ENCODE measurements around the gene MFSD6. TPM values are rescaled to one million over a fixed set of nuclear protein-coding genes. Genes with fewer than 3 reads are reported as not detected.
"Not testable (repeated sequence)": the region's sequence is repeated elsewhere in the genome, so short reads cannot be mapped to it uniquely, and the experiment has no call there.

Gene MFSD6
- 10 to 100 TPM; 55.9 to 58.7 TPM for total RNA-seq

- ChIA-PET CTCF (interaction anchor here (1.7 kb wide), 1 partner anchor 126 kb away, joined by 6 read pairs; the partner anchor contains the start of gene NEMP2), POLR2A (interaction anchor here (0.6 to 1.0 kb wide), 2 partner anchors 25 to 624 kb away, joined by 3 read pairs; partner anchors contain the start of genes ORMDL1 and PMS1)
These were observed at the start of gene MFSD6 for GRCh38 chr2:190407662-190408537. MFSD6 (plus strand) TSS chr2:190408355; CDS start chr2:190436030, 27,675 bp downstream.

DNA sequence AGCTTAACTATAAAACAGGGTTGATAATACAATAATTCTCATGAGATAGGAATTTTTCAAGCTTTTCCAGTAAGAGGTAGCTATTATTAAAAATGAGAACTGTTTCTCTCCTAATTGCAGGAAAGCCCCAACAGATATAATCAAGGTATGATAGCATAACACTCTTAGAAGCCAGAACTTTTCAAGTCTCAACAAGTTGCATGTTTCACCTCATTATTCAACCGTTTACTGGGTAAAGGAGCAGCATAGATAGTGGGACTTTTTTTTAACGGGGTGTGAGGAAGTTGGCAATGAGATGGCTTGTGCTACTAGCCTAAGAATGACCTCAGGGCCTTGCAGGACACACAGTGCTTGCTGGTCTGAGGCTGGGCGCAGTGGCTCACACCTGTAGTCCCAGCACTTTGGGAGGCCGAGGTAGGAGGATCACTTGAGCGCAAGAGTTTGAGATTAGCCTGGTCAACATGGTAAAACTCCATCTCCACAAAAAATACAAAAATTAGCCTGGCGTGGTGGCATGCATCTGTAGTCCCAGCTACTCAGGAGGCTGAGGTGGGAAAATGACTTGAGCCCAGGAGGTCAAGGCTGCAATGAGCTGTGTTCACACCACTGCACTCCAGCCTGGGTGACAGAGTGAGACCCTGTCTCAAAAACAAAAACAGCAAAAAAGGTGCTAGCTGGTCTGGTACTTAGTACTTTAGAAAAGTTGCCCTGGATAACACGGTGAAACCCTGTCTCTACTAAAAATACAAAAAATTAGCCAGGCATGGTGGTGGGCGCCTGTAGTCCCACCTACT lies 49.3 kb upstream of the MFSD6 start:
- POLR2A ChIA-PET = interaction anchor here (0.6 kb wide), 1 partner anchor 407 kb away, joined by 3 read pairs; no protein-coding TSS in a partner anchor

GRCh38 chr2:190360561-190360960 lies 47.6 kb upstream of the MFSD6 start:
- ChIA-PET POLR2A (no interaction called here), CTCF (interaction anchor here (1.0 kb wide), 1 partner anchor 318 kb away, joined by 4 read pairs; no protein-coding TSS in a partner anchor)

More for the DNA sequence above, 49.3 kb upstream of the MFSD6 start:
- CTCF ChIA-PET = not testable (repeated sequence)

- POLR2A ChIA-PET = no interaction called here
- CTCF ChIA-PET = no interaction called here
These were observed 47.2 kb upstream of the MFSD6 start for GRCh38 chr2:190360965-190361364.

GRCh38 chr2:190361572-190361971 lies 46.6 kb upstream of the MFSD6 start:
- CTCF ChIA-PET = no interaction called here
- POLR2A ChIA-PET = no interaction called here

- POLR2A ChIA-PET = no interaction called here
- CTCF ChIA-PET = no interaction called here
These were observed 45.3 kb upstream of the MFSD6 start for GRCh38 chr2:190362894-190363293.

DNA sequence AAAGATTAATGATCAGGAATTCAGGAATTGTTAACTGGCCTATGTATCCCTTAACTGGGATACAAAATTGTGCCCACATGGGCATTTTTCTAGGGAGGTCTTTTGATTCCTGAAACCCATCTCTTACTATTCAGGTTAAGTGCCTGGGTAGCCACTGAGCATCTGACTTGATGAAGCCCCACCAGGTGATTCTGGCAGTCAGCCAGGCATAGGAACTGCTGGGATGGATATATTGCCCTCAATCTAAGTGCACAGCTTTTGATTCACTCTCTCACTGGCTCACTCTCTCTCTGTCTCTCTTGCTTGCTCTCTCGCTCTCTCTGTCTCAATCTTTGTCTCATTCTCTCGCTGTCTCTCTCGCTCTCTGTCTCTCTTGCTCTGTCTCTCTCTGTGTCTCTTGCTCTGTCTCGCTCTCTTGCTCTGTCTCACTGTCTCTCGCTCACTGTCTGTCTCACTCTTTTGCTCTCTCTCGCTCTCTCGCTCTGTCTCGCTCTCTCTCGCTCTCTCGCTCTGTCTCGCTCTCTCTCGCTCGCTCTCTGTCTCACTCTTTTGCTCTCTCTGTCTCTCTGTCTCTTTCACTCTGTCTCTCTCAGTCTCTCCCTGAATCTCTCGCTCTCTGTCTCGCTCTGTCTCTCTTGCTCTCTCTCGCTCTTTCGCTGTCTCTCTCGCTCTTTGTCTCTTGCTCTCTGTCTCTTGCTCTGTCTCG lies 42.5 kb upstream of the MFSD6 start:
- POLR2A ChIA-PET = no interaction called here
- CTCF ChIA-PET = no interaction called here

- POLR2A ChIA-PET = no interaction called here
These were observed 41.9 kb upstream of the MFSD6 start for GRCh38 chr2:190366248-190366753.

DNA sequence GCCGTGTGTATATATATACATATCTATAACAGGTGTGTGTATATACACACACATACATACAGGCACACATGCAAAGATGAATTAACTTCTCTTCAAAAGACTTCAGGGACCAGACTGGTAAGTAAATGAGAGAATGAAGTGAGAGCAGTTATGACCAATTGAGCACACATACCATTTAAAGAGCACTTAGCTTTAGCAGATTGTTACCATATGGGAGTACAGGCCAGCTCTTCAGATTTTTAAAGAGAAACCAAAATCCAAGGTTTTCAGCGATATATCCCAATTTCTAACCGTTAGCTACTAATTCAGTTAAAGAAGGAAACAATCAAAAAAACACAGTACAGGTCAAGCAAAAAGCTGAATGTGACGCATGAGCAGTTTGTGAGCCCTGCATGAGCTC lies 41.1 kb upstream of the MFSD6 start:
- POLR2A ChIA-PET = no interaction called here
- CTCF ChIA-PET = no interaction called here

More at GRCh38 chr2:190366248-190366753, 41.9 kb upstream of the MFSD6 start:
- CTCF ChIA-PET = no interaction called here

DNA sequence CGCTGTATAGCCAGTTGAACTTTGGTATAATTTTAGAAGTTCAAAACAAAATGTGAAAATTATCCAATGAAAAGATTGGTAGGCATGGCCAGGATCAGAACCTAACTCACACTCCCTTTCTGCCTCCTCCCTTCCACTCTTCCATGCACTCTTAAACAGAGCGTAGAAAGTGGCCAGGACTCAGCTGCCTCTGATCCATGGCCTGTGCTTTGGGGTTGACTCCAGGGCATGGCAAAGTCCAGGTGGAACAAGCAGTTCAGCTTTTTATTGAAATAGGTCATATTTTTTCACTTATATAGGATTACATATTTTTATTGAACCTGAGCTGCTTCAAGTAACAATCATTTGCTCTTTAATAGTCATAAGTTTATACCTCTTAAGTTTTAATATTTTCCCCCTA lies 38.5 kb upstream of the MFSD6 start:
- ChIA-PET CTCF (no interaction called here), POLR2A (no interaction called here)

DNA sequence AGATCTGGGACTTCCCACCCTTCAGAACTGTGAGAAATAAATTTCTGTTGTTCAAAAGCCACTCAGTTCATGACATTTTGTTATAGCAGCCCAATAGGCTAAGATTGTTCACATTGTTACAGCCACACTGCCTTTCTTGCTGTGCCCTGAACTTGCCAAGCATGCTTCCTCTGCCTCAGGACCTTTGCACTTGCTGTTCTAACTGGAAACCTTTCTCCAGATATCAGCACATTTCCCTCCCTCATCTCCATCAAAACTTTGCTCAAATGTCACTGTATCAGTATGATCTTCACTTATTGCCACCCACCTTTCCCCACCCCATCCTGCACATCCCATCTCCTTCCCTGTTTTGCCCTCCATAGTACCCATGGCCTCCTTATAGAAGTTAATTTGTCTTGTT lies 32.1 kb upstream of the MFSD6 start:
- ChIA-PET POLR2A (no interaction called here), CTCF (no interaction called here)

DNA sequence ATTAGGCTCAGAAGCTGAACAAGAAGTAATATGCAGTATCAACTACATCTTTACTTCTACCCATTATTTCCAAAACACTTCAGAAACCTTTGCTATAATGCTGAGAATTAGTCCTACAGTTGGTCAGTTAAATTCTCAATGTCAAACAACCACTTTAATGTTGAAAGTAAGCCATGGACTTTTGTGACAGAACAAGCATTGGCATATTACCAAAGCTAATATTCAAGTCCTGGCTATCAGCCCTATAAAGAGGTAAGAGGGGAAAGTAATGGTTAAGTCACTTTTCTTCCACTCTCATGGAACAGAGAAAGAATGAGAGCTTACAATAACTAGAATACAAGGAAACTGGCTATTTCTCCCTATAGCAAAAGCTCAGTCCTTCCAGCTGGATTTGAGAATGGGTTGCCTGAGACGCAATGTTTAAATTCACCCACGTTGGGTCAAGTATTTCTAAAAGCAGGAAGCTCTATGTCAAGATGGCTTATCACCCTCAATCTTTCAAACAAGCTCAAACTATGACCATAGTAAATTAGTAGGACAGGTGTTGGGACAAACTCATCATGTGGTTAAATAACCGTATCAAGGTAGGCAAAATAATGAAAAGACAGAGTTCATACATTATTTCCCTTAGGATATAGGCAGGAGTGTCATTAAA lies 31.4 kb upstream of the MFSD6 start:
- ChIA-PET POLR2A (no interaction called here), CTCF (no interaction called here)

DNA sequence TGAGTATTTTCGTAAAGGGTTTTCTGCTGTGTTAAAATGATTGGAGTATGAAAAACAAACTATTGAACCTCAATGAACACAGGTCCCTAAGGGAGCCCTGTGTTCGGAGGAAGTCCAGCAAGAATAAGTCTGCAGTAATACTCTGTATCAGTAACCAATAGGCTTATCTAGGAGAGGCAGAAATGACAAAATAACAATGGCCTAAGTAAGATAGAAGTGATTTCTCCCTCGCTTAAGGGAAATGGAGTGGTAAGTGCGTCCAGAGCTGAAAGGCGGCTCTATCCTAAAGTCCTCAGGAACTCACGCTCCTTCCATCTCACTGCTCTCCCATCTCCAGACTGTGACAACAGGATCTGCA lies 29.3 kb upstream of the MFSD6 start:
- CTCF ChIA-PET = no interaction called here

DNA sequence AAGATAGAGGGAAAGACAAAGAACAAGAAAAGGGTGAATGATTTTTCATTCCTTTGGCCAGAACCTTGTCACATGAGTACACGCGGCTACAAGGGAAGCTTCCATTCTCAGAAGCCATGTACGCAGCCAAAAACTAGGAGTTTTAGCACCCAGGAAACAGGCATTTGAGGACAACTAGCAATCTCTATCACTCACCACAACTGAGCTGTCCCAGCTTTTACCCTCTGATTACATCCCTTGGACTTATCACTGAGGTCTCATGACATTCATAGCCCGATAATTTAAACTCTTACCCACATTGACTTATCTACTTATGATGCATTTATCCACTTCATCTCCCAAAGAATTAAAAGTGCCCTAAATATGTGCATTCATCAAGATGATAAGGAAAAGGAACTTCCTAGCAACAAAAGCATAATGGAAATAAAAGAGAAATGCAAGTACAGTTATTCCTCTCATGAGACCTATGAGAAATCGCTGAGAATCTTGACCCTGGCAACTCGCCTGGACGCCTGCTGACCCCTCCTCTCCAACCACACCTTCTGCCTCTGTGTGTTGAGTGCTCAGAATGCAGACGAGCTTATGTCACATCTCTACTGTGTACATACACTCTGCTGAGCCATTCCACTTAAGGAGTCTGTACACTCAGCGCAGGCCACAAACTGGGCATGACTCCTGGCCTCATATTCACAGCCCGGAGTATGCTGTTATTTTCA lies 28.7 kb upstream of the MFSD6 start:
- CTCF ChIA-PET = no interaction called here
- POLR2A ChIA-PET = no interaction called here

More for the DNA sequence above, 29.3 kb upstream of the MFSD6 start:
- POLR2A ChIA-PET = no interaction called here

DNA sequence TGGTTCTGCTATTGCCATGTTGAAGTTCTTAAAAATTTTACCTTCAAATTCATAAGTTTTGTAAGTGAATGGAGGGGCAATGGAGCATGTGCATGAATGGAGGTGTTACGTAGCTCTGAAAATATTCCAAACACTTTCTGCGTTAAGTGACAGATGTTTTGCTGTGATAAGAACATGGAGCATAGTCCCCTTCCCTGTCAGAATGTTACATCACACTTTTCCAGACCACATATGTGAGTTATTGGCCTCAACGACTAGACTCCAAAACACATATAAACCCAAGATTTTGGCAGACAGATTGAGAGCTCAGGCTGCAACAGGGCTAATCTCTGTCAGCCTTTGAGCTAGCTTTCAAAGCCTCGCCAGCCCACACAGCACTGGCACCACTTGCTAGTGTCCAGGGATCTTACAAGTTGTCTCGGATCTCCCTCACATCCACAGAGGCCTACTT lies 27.2 kb upstream of the MFSD6 start:
- CTCF ChIA-PET = no interaction called here
- POLR2A ChIA-PET = no interaction called here

- POLR2A ChIA-PET = no interaction called here
- CTCF ChIA-PET = interaction anchor here (0.7 to 1.4 kb wide), 2 partner anchors 12 to 424 kb away, joined by 3 read pairs; no protein-coding TSS in a partner anchor
These were observed 25.3 kb upstream of the MFSD6 start for GRCh38 chr2:190382851-190383250.

DNA sequence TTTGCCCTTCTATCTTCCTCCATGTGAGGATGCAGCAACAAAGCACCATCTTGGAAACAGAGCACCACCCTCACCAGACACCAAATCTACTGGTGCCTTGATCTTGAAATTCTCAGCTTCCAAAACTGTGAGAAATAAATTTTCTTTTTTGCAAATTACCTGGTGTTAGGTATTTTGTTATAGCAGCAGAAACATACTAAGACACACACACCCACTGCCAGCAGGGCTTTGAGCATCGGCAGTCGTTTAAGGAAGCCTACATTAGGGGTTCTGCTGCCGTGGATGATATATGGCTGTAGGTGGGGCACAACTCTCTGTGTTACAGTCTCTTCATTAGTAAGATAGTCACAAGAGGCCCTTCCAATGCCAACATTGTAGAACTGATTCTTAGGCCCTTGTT lies 20.7 kb upstream of the MFSD6 start:
- POLR2A ChIA-PET = no interaction called here
- CTCF ChIA-PET = no interaction called here

- ChIA-PET POLR2A (interaction anchor here (0.7 kb wide), 1 partner anchor 44 kb away, joined by 3 read pairs; no protein-coding TSS in a partner anchor), CTCF (no interaction called here)
These were observed 11.9 kb upstream of the MFSD6 start for GRCh38 chr2:190396271-190396670.

All from activated CD8-positive, alpha-beta memory T cell treated with anti-CD3 and anti-CD28 coated beads for 36 hours (primary cell).